GM13977 (cell line): Measurements from ENCODE around the gene ANO1.

Source experiments
- DNase-seq: peaks from one replicate; pipeline ENCODE4 v3.0.0; 2012; ENCODE audit warnings: low spot score
- in situ Hi-C: fragments of 300-500 bp; cut with MboI; formaldehyde crosslinking; loops from one replicate; pipeline ENCODE4 v1.12.0; 2022; ENCODE audit warnings: low sequenced_read_pairs, low pct_unique_long_range_greater_than_20kb, mixed read lengths, inconsistent platforms; ENCODE audit not compliant: unreplicated experiment
- TF ChIP-seq, protein P1 (sequence below): IDR thresholded peaks from 2 replicates; pipeline ENCODE4 v1.5.1; 2012; ENCODE audit warnings: mild to moderate bottlenecking, control low read depth; ENCODE audit not compliant: insufficient read depth; ENCODE audit errors: extremely low read depth, missing control alignments

Gene ANO1

GRCh38 chr11:70105755-70106571, 27.8 kb downstream of the ANO1 start:
- in situ Hi-C loops = no loop called here
- TF ChIP-seq, protein P1, sequence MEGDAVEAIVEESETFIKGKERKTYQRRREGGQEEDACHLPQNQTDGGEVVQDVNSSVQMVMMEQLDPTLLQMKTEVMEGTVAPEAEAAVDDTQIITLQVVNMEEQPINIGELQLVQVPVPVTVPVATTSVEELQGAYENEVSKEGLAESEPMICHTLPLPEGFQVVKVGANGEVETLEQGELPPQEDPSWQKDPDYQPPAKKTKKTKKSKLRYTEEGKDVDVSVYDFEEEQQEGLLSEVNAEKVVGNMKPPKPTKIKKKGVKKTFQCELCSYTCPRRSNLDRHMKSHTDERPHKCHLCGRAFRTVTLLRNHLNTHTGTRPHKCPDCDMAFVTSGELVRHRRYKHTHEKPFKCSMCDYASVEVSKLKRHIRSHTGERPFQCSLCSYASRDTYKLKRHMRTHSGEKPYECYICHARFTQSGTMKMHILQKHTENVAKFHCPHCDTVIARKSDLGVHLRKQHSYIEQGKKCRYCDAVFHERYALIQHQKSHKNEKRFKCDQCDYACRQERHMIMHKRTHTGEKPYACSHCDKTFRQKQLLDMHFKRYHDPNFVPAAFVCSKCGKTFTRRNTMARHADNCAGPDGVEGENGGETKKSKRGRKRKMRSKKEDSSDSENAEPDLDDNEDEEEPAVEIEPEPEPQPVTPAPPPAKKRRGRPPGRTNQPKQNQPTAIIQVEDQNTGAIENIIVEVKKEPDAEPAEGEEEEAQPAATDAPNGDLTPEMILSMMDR = no peak
- no peak for DNase-seq

GRCh38 chr11:70106757-70107156, 28.6 kb downstream of the ANO1 start:
- DNase-seq = no peak
- in situ Hi-C loops = no loop called here
- TF ChIP-seq, protein P1 = no peak

GRCh38 chr11:70107191-70107590, 29.1 kb downstream of the ANO1 start:
- in situ Hi-C loops = no loop called here
- TF ChIP-seq, protein P1 = no peak
- DNase-seq = no peak

DNA sequence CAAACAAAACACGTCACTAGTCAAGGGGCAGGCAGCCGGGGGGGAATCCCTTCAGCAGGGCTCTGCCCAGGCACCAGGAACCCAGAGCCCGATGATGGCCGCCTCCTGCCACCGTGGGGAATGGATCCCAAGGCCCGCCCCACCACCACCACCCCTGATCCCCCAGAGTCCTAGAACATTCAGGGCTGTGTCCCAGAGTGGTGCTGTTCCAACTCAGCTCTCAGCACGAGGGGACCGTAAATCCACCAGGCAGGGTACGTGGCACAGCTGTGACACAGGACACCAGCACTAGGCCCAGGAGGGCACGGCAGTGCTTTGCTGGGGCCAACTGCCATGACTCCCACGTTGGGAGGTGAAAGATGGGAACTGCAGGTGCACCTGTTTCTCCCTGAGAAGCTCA, 29.6 kb downstream of the ANO1 start:
- TF ChIP-seq, protein P1 = no peak
- in situ Hi-C loops = no loop called here
- no peak for DNase-seq

GRCh38 chr11:70108250-70108649, 30.1 kb downstream of the ANO1 start:
- in situ Hi-C loops = no loop called here
- TF ChIP-seq, protein P1 = no peak
- DNase-seq = no peak

GRCh38 chr11:70109006-70109405, 30.9 kb downstream of the ANO1 start:
- TF ChIP-seq, protein P1 = no peak
- in situ Hi-C loops = no loop called here
- DNase-seq = no peak
